OCI-LY1 (cell line): Measurements from ENCODE around the gene OGFOD3.

Experiments
- H2AFZ ChIP-seq: fragments of 200-600 bp; sonication (generic), shearing (Covaris generic); 2 replicates; pipeline ENCODE4 v1.6.0; 2014; ENCODE audit warnings: antibody characterized with exemption, mild to moderate bottlenecking, low read length
- H3F3A ChIP-seq: fragments of 200-600 bp; sonication (generic), shearing (Covaris generic); 2 replicates; pipeline ENCODE4 v1.6.0; 2014; ENCODE audit warnings: mild to moderate bottlenecking, antibody characterized with exemption, low read length, moderate library complexity; ENCODE audit not compliant: insufficient read depth
- H3K27ac ChIP-seq: fragments of 200-600 bp; sonication (generic); 2 replicates; pipeline ENCODE4 v1.5.1; 2014; ENCODE audit warnings: low read length, mixed run types, mild to moderate bottlenecking, low read depth; ENCODE audit not compliant: poor library complexity, severe bottlenecking
- H3K27me3 ChIP-seq: fragments of 200-600 bp; sonication (generic); 2 replicates; pipeline ENCODE4 v1.6.0; 2014; ENCODE audit warnings: antibody characterized with exemption, mild to moderate bottlenecking, low read length, moderate library complexity; ENCODE audit not compliant: insufficient read depth
- H3K36me3 ChIP-seq: fragments of 200-600 bp; sonication (generic); 2 replicates; pipeline ENCODE4 v1.6.1; 2014; ENCODE audit warnings: mild to moderate bottlenecking, antibody characterized with exemption, low read length, moderate library complexity, mixed read lengths; ENCODE audit not compliant: insufficient read depth
- H3K4me1 ChIP-seq: fragments of 200-600 bp; sonication (generic); 2 replicates; pipeline ENCODE4 v1.5.1; 2014; ENCODE audit warnings: mild to moderate bottlenecking, low read length, moderate library complexity; ENCODE audit not compliant: insufficient read depth, severe bottlenecking
- H3K4me2 ChIP-seq: fragments of 200-600 bp; sonication (generic), shearing (Covaris generic); 2 replicates; pipeline ENCODE4 v1.6.1; 2014; ENCODE audit warnings: low read length
- H3K4me3 ChIP-seq: fragments of 200-600 bp; sonication (generic); 2 replicates; pipeline ENCODE4 v1.5.1; 2014; ENCODE audit warnings: low read length, low read depth, mild to moderate bottlenecking, mixed read lengths; ENCODE audit not compliant: poor library complexity, severe bottlenecking
- H3K79me2 ChIP-seq: fragments of 200-600 bp; shearing (Covaris generic); 2 replicates; pipeline ENCODE4 v1.6.1; 2016; ENCODE audit warnings: mixed run types, low read length, mixed read lengths; ENCODE audit not compliant: insufficient read depth
- H3K9ac ChIP-seq: fragments of 200-600 bp; sonication (generic), shearing (Covaris generic); 2 replicates; pipeline ENCODE4 v1.6.1; 2014; ENCODE audit warnings: mild to moderate bottlenecking, low read length, mixed read lengths
- H3K9me2 ChIP-seq: fragments of 200-600 bp; sonication (generic), shearing (Covaris generic); 2 replicates; pipeline ENCODE4 v1.6.1; 2014; ENCODE audit warnings: low read depth, mild to moderate bottlenecking, low read length, mixed read lengths
- H3K9me3 ChIP-seq: fragments of 200-600 bp; shearing (Covaris generic); 2 replicates; pipeline ENCODE4 v1.6.1; 2014; ENCODE audit warnings: low read length, mixed read lengths
- H4K20me1 ChIP-seq: fragments of 200-600 bp; sonication (generic), shearing (Covaris generic); 2 replicates; pipeline ENCODE4 v1.6.0; 2016; ENCODE audit warnings: mild to moderate bottlenecking, low read length; ENCODE audit not compliant: insufficient read depth
- EZH2 ChIP-seq: fragments of 200-600 bp; sonication (generic), shearing (Covaris generic); IDR thresholded peaks from 2 replicates; pipeline ENCODE4 v1.8.0; 2017; ENCODE audit warnings: borderline replicate concordance, mixed run types, mild to moderate bottlenecking, antibody characterized with exemption, low read length, moderate library complexity, mixed read lengths
- TF ChIP-seq, protein P1 (sequence below): fragments of 200-600 bp; sonication (generic), shearing (Covaris generic); IDR thresholded peaks from 2 replicates; pipeline ENCODE4 v1.5.1; 2017; ENCODE audit warnings: mild to moderate bottlenecking, antibody characterized with exemption, low read length, moderate library complexity, mixed read lengths

Gene OGFOD3

GRCh38 chr17:82343560-82343959 lies 74.8 kb downstream of the OGFOD3 start:
- H4K20me1 ChIP-seq, result no peaks in the 10 kb centered on the region
- H3K9me3 ChIP-seq, result no peaks in the 10 kb centered on the region
- H3K27ac ChIP-seq, result no peak overlapping the region
- no peaks in the 10 kb centered on the region for H3K9me2 ChIP-seq
- H3K27me3 ChIP-seq, result peaks cover 7% of the 10 kb centered on the region; the same call in 1 of the 2 replicates
- H3K79me2 ChIP-seq, result no peaks in the 10 kb centered on the region
- H2AFZ ChIP-seq, result no peak overlapping the region
- TF ChIP-seq, protein P1, sequence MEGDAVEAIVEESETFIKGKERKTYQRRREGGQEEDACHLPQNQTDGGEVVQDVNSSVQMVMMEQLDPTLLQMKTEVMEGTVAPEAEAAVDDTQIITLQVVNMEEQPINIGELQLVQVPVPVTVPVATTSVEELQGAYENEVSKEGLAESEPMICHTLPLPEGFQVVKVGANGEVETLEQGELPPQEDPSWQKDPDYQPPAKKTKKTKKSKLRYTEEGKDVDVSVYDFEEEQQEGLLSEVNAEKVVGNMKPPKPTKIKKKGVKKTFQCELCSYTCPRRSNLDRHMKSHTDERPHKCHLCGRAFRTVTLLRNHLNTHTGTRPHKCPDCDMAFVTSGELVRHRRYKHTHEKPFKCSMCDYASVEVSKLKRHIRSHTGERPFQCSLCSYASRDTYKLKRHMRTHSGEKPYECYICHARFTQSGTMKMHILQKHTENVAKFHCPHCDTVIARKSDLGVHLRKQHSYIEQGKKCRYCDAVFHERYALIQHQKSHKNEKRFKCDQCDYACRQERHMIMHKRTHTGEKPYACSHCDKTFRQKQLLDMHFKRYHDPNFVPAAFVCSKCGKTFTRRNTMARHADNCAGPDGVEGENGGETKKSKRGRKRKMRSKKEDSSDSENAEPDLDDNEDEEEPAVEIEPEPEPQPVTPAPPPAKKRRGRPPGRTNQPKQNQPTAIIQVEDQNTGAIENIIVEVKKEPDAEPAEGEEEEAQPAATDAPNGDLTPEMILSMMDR, result no peak
- no peak for TF ChIP-seq EZH2
- no peaks in the 10 kb centered on the region; the same call in 1 of the 2 replicates for H3K36me3 ChIP-seq
- H3F3A ChIP-seq, result no peaks in the 10 kb centered on the region
- no peak overlapping the region for H3K4me2 ChIP-seq
- no peak overlapping the region for H3K9ac ChIP-seq
- H3K4me3 ChIP-seq, result no peak overlapping the region
- peaks cover 9% of the 10 kb centered on the region for H3K4me1 ChIP-seq

DNA sequence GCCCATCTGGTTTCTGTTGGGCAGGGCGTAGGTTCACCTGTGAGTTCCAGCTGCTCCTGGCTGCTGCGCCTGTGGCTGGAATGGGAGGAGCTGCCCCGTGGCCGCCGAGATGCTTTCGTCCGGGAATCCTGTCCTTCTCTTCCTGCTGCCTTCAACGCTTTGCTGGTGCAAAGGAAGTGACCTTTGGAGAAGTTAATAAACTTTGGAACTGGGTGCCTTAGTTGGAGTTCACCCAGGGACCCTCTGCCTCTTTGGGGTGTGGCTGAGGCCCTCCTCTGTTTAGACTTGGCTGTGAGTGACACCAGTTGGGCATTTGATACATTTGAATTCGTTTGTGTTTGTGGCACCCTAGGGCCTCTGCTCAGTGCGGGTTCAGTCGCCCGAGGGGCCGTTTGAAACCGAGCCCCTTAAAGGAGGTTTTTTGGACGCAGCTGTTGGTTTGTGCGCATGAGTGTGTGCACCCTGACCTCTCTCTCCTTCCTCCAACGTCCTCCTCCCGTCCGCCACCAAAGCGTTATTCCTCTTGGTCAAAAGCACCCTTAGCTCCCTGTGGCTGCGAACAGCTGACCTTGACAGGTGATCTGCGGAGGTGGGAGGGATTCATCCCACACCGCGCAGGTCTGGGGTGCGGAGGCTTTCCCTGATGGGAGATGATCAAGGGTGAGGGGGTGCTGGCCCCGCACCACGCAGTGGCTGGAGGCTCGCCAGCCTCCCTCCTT lies 75.9 kb downstream of the OGFOD3 start:
- H3K4me1 ChIP-seq, result peaks cover 9% of the 10 kb centered on the region
- no peaks in the 10 kb centered on the region; the same call in 1 of the 2 replicates for H3K36me3 ChIP-seq
- H4K20me1 ChIP-seq, result no peaks in the 10 kb centered on the region
- no peak for TF ChIP-seq EZH2
- TF ChIP-seq, protein P1, result no peak
- no peak overlapping the region for H3K27ac ChIP-seq
- H3K27me3 ChIP-seq, result peaks cover 7% of the 10 kb centered on the region; the same call in 1 of the 2 replicates
- H3K9me3 ChIP-seq, result no peaks in the 10 kb centered on the region
- H3K9me2 ChIP-seq, result no peaks in the 10 kb centered on the region
- no peak overlapping the region for H3K4me2 ChIP-seq
- no peaks in the 10 kb centered on the region for H3K79me2 ChIP-seq
- no peak overlapping the region for H2AFZ ChIP-seq
- H3K9ac ChIP-seq, result no peak overlapping the region
- no peak overlapping the region for H3K4me3 ChIP-seq
- H3F3A ChIP-seq, result no peaks in the 10 kb centered on the region

- Histone ChIP-seq H3K27me3 (peaks cover 13% of the 10 kb centered on the region; the same call in 1 of the 2 replicates), H3K27ac (no peak overlapping the region), H3F3A (no peaks in the 10 kb centered on the region), H3K79me2 (no peaks in the 10 kb centered on the region), H3K36me3 (no peaks in the 10 kb centered on the region; the same call in 1 of the 2 replicates), H3K4me3 (no peak overlapping the region), H2AFZ (no peak overlapping the region), H4K20me1 (no peaks in the 10 kb centered on the region), H3K9me3 (no peaks in the 10 kb centered on the region), H3K4me2 (no peak overlapping the region), H3K9ac (no peak overlapping the region), H3K4me1 (peaks cover 2% of the 10 kb centered on the region), H3K9me2 (no peaks in the 10 kb centered on the region)
- TF ChIP-seq, protein P1, result no peak
- TF ChIP-seq EZH2, result no peak
Measured at GRCh38 chr17:82339634-82340580, 78.5 kb downstream of the OGFOD3 start.
